ENCODE measurements around the gene MEGF8.
"Not testable (repeated sequence)": the region's sequence is repeated elsewhere in the genome, so short reads cannot be mapped to it uniquely, and the experiment has no call there.

MEGF8 gene

GRCh38 chr19:42306646-42307045 lies 18.8 kb upstream of the MEGF8 start:
- no peak for DNase-seq

GRCh38 chr19:42309686-42310085 lies 15.7 kb upstream of the MEGF8 start:
- no peak for DNase-seq

GRCh38 chr19:42311657-42312056 lies 13.8 kb upstream of the MEGF8 start:
- peak; percentile 32 for DNase-seq

- DNase-seq, result no peak
Measured at GRCh38 chr19:42312370-42312769, 13.1 kb upstream of the MEGF8 start.

GRCh38 chr19:42313096-42313839 lies 12.2 kb upstream of the MEGF8 start, which contains the start of gene TMEM145:
Gene TMEM145 (plus strand): TSS chr19:42313309. CDS start chr19:42313377, 68 bp downstream.
- DNase-seq, result peak; percentile 75

- DNase-seq, result no peak
Measured at GRCh38 chr19:42313840-42314755, 11.3 kb upstream of the MEGF8 start.

GRCh38 chr19:42315024-42315423 lies 10.4 kb upstream of the MEGF8 start:
- DNase-seq, result no peak

GRCh38 chr19:42316223-42317211 lies 8.9 kb upstream of the MEGF8 start:
- DNase-seq, result no peak

- no peak for DNase-seq
Measured at GRCh38 chr19:42317535-42317934, 7.9 kb upstream of the MEGF8 start.

GRCh38 chr19:42322305-42322704 lies 3.1 kb upstream of the MEGF8 start:
- no peak for DNase-seq

- DNase-seq, result no peak
Measured at GRCh38 chr19:42323473-42323851, 2.0 kb upstream of the MEGF8 start.

GRCh38 chr19:42323852-42324654 lies 1.4 kb upstream of the MEGF8 start:
- peak; percentile 47 for DNase-seq

GRCh38 chr19:42324655-42325307 lies 654 bp upstream of the MEGF8 start:
- no peak for DNase-seq

- DNase-seq, result peak; percentile 43
Measured at GRCh38 chr19:42325896-42326771, 699 bp downstream of the MEGF8 start.

GRCh38 chr19:42326969-42327368 lies 1.5 kb downstream of the MEGF8 start:
- no peak for DNase-seq

- DNase-seq, result no peak
Measured at GRCh38 chr19:42327381-42327780, 1.9 kb downstream of the MEGF8 start.

GRCh38 chr19:42328106-42328505 lies 2.7 kb downstream of the MEGF8 start:
- DNase-seq, result no peak

- no peak for DNase-seq
Measured at GRCh38 chr19:42328854-42329253, 3.4 kb downstream of the MEGF8 start.

- DNase-seq, result no peak
Measured at GRCh38 chr19:42330241-42330711, 4.8 kb downstream of the MEGF8 start.

GRCh38 chr19:42331333-42331732 lies 5.9 kb downstream of the MEGF8 start:
- DNase-seq, result not testable (repeated sequence)
